Body of pancreas (tissue), 4 donors: ENCODE data around the gene SOX5. TPM values are rescaled to one million over a fixed set of nuclear protein-coding genes. Genes with fewer than 3 reads are reported as not detected.

ENCODE experiments used
- ATAC-seq: fragments of 150-250 bp; one replicate; pipeline ENCODE4 v1.9.1; 2016
- DNase-seq, 4 donors: peaks; one replicate each; pipeline ENCODE4 v3.0.0-alpha.2; 2019
- H3K27ac ChIP-seq, 4 donors: fragments of 200-600 bp; sonication (generic); 1 replicate in 3 of 4; 2 replicates in 1 of 4; pipeline versions ENCODE4 v1.5.1 to v1.6.1; 2016 to 2019; ENCODE audit warnings: mild to moderate bottlenecking in 1 of 4, mixed read lengths in 1 of 4, moderate library complexity in 1 of 4
- H3K27me3 ChIP-seq, 2 donors: fragments of 200-600 bp; sonication (generic); one replicate each; pipeline ENCODE4 v1.6.0; 2016; ENCODE audit warnings: mild to moderate bottlenecking in 1 of 2
- H3K36me3 ChIP-seq, 2 donors: fragments of 200-600 bp; sonication (generic); replicated peaks in 1 of 2; 2 replicates each; pipeline ENCODE4 v1.5.1; 2016; ENCODE audit warnings: low read depth in 2 of 2; ENCODE audit not compliant: insufficient read depth in 1 of 2
- H3K4me1 ChIP-seq: fragments of 200-600 bp; sonication (generic); one replicate; pipeline ENCODE4 v1.6.0; 2016
- H3K4me3 ChIP-seq, 2 donors: fragments of 200-600 bp; sonication (generic); 1 replicate in 1 of 2; 2 replicates in 1 of 2; pipeline ENCODE4 v1.5.1; 2016 to 2019
- H3K9me3 ChIP-seq, 3 donors: fragments of 200-600 bp; sonication (generic); 1 replicate in 2 of 3; 2 replicates in 1 of 3; pipeline ENCODE4 v1.5.1; 2016
- POLR2A ChIP-seq, 3 donors: fragments of 450-650 bp; IDR thresholded peaks; one replicate each; pipeline ENCODE4 v1.6.1; 2016; ENCODE audit warnings: antibody characterized with exemption in 3 of 3, mild to moderate bottlenecking in 2 of 3
- WGBS, 2 donors: methylation state at CpG; one replicate each; pipeline ENCODE4 v1.1.5; 2017; 5-methylcytosine and 5-hydroxymethylcytosine counted together
- intact Hi-C: fragments of 100-400 bp; cut with DNase I; formaldehyde crosslinking; loops from one replicate; pipeline ENCODE4 v1.15.1; 2023
- total RNA-seq, 2 donors: library from RNA; depleted of rRNA; stranded (reverse); fragments of >200 nt; gene quantifications; one replicate each; pipeline ENCODE4 v1.1.0, GENCODE V29; 2016
- TF ChIP-seq, protein P1 (sequence below), 7 experiments: fragments of 450-650 bp in 4 of 7; fragments of 200-600 bp in 3 of 7; sonication (generic) in 3 of 7; IDR thresholded peaks; one replicate each; pipeline ENCODE4 v1.5.1; 2016 to 2019; ENCODE audit warnings: antibody characterized with exemption in 7 of 7

Gene SOX5
- total RNA-seq, 2 donors from 2014 or later, result 3.0 to 10.4 TPM

GRCh38 chr12:23906329-23906728, 43.1 kb downstream of the SOX5 start:
- no peak overlapping the region for H3K27ac ChIP-seq
- H3K4me1 ChIP-seq, result no peaks in the 10 kb centered on the region
- no peaks in the 10 kb centered on the region for H3K36me3 ChIP-seq
- intact Hi-C loops, result no loop called here
- ATAC-seq (no peak), DNase-seq (peak in 1 of 4 donors; percentile 6)
- H3K27me3 ChIP-seq, result no peaks in the 10 kb centered on the region
- TF ChIP-seq POLR2A (IDR thresholded peaks at IDR 0.05), result no peak
- TF ChIP-seq, protein P1, sequence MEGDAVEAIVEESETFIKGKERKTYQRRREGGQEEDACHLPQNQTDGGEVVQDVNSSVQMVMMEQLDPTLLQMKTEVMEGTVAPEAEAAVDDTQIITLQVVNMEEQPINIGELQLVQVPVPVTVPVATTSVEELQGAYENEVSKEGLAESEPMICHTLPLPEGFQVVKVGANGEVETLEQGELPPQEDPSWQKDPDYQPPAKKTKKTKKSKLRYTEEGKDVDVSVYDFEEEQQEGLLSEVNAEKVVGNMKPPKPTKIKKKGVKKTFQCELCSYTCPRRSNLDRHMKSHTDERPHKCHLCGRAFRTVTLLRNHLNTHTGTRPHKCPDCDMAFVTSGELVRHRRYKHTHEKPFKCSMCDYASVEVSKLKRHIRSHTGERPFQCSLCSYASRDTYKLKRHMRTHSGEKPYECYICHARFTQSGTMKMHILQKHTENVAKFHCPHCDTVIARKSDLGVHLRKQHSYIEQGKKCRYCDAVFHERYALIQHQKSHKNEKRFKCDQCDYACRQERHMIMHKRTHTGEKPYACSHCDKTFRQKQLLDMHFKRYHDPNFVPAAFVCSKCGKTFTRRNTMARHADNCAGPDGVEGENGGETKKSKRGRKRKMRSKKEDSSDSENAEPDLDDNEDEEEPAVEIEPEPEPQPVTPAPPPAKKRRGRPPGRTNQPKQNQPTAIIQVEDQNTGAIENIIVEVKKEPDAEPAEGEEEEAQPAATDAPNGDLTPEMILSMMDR (IDR thresholded peaks at IDR 0.05), result no peak
- 76 to 78% methylated on average over 6 of the region's 6 CpGs for WGBS, 2 donors
- no peaks in the 10 kb centered on the region for H3K9me3 ChIP-seq
- no peak overlapping the region for H3K4me3 ChIP-seq

- Histone ChIP-seq H3K27me3 (no peaks in the 10 kb centered on the region), H3K4me3 (no peak overlapping the region), H3K4me1 (no peaks in the 10 kb centered on the region), H3K9me3 (no peaks in the 10 kb centered on the region), H3K36me3 (no peaks in the 10 kb centered on the region), H3K27ac (no peak overlapping the region)
- no peak for ATAC-seq
- intact Hi-C loops, result no loop called here
- WGBS, 2 donors, result 82 to 86% methylated on average over 3 of the region's 3 CpGs
- TF ChIP-seq POLR2A (IDR thresholded peaks at IDR 0.05), result no peak
- TF ChIP-seq, protein P1 (IDR thresholded peaks at IDR 0.05), result no peak
- DNase-seq, result no peak
Observed at GRCh38 chr12:23899434-23899833, 50.0 kb downstream of the SOX5 start.

DNA sequence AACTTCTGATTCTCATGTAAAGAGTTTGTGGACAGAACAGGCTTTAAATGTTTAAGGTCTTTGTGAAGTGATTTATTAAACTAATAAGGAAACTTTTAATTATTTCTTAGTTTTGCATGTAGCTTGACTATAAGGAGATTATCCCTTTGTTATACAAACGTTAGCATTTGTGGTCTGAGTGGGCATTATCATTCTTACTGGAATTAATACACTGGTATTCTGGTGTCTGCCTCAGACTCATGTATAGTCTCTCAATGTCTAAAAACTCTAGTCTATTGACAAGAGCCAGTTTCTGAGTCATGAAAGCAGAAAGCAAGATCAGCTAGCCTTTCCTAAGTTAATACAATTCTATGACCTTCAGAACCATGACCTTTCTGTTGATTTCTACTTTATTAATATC, 51.3 kb downstream of the SOX5 start:
- DNase-seq (no peak), ATAC-seq (no peak)
- no peaks in the 10 kb centered on the region for H3K27me3 ChIP-seq
- H3K27ac ChIP-seq, result no peak overlapping the region
- H3K36me3 ChIP-seq, result no peaks in the 10 kb centered on the region
- intact Hi-C loops, result no loop called here
- no peak overlapping the region for H3K4me3 ChIP-seq
- no peak for TF ChIP-seq POLR2A (IDR thresholded peaks at IDR 0.05)
- TF ChIP-seq, protein P1 (IDR thresholded peaks at IDR 0.05), result no peak
- WGBS, 2 donors, result 33 to 39% methylated on average over 1 of the region's 1 CpG
- H3K4me1 ChIP-seq, result no peaks in the 10 kb centered on the region
- H3K9me3 ChIP-seq, result no peaks in the 10 kb centered on the region

- DNase-seq (no peak), ATAC-seq (no peak)
- H3K27ac ChIP-seq, result no peak overlapping the region
- H3K4me1 ChIP-seq, result no peaks in the 10 kb centered on the region
- no peaks in the 10 kb centered on the region for H3K27me3 ChIP-seq
- H3K4me3 ChIP-seq, result no peak overlapping the region
- TF ChIP-seq, protein P1 (IDR thresholded peaks at IDR 0.05), result no peak
- no peak for TF ChIP-seq POLR2A (IDR thresholded peaks at IDR 0.05)
- no peaks in the 10 kb centered on the region for H3K36me3 ChIP-seq
- no peaks in the 10 kb centered on the region for H3K9me3 ChIP-seq
- intact Hi-C loops, result no loop called here
- WGBS, 2 donors, result 70% methylated on average over 5 of the region's 5 CpGs
Observed at GRCh38 chr12:23895792-23896218, 53.7 kb downstream of the SOX5 start.

DNA sequence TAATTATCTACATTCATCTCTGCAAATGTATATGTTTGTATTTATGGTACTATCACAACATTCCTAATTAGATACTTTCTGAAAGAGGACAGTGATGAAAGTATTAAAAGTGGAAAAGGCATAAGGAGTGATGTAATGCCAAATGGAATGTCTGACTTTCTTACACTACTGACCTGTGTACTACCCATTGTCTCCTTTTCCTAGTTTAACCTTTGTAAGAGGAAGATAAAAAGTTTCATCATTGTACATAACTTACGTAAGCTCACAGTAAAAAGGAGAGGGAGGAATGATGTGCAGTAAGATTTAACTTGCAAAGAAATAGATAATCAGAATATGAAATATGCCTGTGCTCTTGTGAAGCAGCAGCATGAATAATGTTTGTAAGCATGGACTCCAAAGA, 55.9 kb downstream of the SOX5 start:
- ATAC-seq, result no peak
- TF ChIP-seq, protein P1 (IDR thresholded peaks at IDR 0.05), result no peak
- TF ChIP-seq POLR2A (IDR thresholded peaks at IDR 0.05), result no peak
- no peak overlapping the region for H3K4me3 ChIP-seq
- DNase-seq, result no peak
- WGBS, 2 donors, result 83 to 88% methylated on average over 1 of the region's 1 CpG
- no peaks in the 10 kb centered on the region for H3K9me3 ChIP-seq
- H3K4me1 ChIP-seq, result no peaks in the 10 kb centered on the region
- H3K27ac ChIP-seq, result no peak overlapping the region
- no peaks in the 10 kb centered on the region for H3K27me3 ChIP-seq
- no peaks in the 10 kb centered on the region for H3K36me3 ChIP-seq
- intact Hi-C loops, result no loop called here
